ENCODE results near the gene BRAT1.

Gene BRAT1

GRCh38 chr7:2503056-2503941 is 52.0 kb downstream of the BRAT1 start:
- H3K4me3 ChIP-seq (ENCODE audit: low read depth, low read length): no peak overlapping the region
- no peak for TF ChIP-seq CTCF (IDR thresholded peaks at IDR 0.05; ENCODE audit: low read depth, low read length, missing control alignments)
- DNase-seq (ENCODE audit: low read depth): no peak

GRCh38 chr7:2502647-2502966 is 52.7 kb downstream of the BRAT1 start:
- no peak for DNase-seq (ENCODE audit: low read depth)
- no peak overlapping the region for H3K4me3 ChIP-seq (ENCODE audit: low read depth, low read length)
- TF ChIP-seq CTCF (IDR thresholded peaks at IDR 0.05; ENCODE audit: low read depth, low read length, missing control alignments): no peak

GRCh38 chr7:2501947-2502646 is 53.2 kb downstream of the BRAT1 start:
- TF ChIP-seq CTCF (IDR thresholded peaks at IDR 0.05; ENCODE audit: low read depth, low read length, missing control alignments): peak; percentile 3
- no peak for DNase-seq (ENCODE audit: low read depth)
- H3K4me3 ChIP-seq (ENCODE audit: low read depth, low read length): no peak overlapping the region

- no peak overlapping the region for H3K4me3 ChIP-seq (ENCODE audit: low read depth, low read length)
- no peak for TF ChIP-seq CTCF (IDR thresholded peaks at IDR 0.05; ENCODE audit: low read depth, low read length, missing control alignments)
- DNase-seq (ENCODE audit: low read depth): no peak
Observed at GRCh38 chr7:2500701-2501100, 54.6 kb downstream of the BRAT1 start.

GRCh38 chr7:2499719-2500430 is 55.4 kb downstream of the BRAT1 start:
- no peak for TF ChIP-seq CTCF (IDR thresholded peaks at IDR 0.05; ENCODE audit: low read depth, low read length, missing control alignments)
- DNase-seq (ENCODE audit: low read depth): no peak
- no peak overlapping the region for H3K4me3 ChIP-seq (ENCODE audit: low read depth, low read length)

- DNase-seq (ENCODE audit: low read depth): no peak
- H3K4me3 ChIP-seq (ENCODE audit: low read depth, low read length): no peak overlapping the region
- no peak for TF ChIP-seq CTCF (IDR thresholded peaks at IDR 0.05; ENCODE audit: low read depth, low read length, missing control alignments)
Observed at GRCh38 chr7:2499181-2499580, 56.1 kb downstream of the BRAT1 start.

Measured in GM12864 (cell line).